Mucosa of stomach (tissue), 1 donor: Measurements from ENCODE around the gene HOXB6.
A peak's percentile ranks its signal among the peaks of the same experiment; 100 is the strongest.

Experiments used
- H3K27me3 ChIP-seq: one replicate; pipeline ENCODE4 v1.7.0; 2013; ENCODE audit warnings: mild to moderate bottlenecking, low read length; ENCODE audit not compliant: control insufficient read depth, insufficient read depth
- H3K36me3 ChIP-seq: one replicate; pipeline ENCODE4 v1.7.0; 2013; ENCODE audit warnings: low read length; ENCODE audit not compliant: control insufficient read depth, insufficient read depth
- H3K4me1 ChIP-seq: one replicate; pipeline ENCODE4 v1.7.0; 2013; ENCODE audit warnings: mild to moderate bottlenecking, low read length; ENCODE audit not compliant: control insufficient read depth, insufficient read depth
- H3K4me3 ChIP-seq: one replicate; pipeline ENCODE4 v1.7.0; 2013; ENCODE audit warnings: low read length
- H3K9ac ChIP-seq: one replicate; pipeline ENCODE4 v1.7.0; 2013; ENCODE audit warnings: mild to moderate bottlenecking, low read length, moderate library complexity
- H3K9me3 ChIP-seq: one replicate; pipeline ENCODE4 v1.7.0; 2013; ENCODE audit warnings: mild to moderate bottlenecking, low read length, moderate library complexity; ENCODE audit not compliant: control insufficient read depth
- donor health status: Pancreatic carcinoma.

HOXB6 gene

GRCh38 chr17:48592057-48592514 is 12.7 kb downstream of the HOXB6 start:
- Histone ChIP-seq H3K9me3 (no peaks in the 10 kb centered on the region), H3K27me3 (peaks cover 95% of the 10 kb centered on the region), H3K9ac (peak overlapping the region; percentile 5), H3K4me3 (no peak overlapping the region), H3K36me3 (no peaks in the 10 kb centered on the region), H3K4me1 (peaks cover 16% of the 10 kb centered on the region)

GRCh38 chr17:48591255-48592056 is 13.3 kb downstream of the HOXB6 start:
- H3K4me1 ChIP-seq, result peaks cover 13% of the 10 kb centered on the region
- peak overlapping the region; percentile 5 for H3K9ac ChIP-seq
- H3K27me3 ChIP-seq, result peaks cover 95% of the 10 kb centered on the region
- H3K36me3 ChIP-seq, result no peaks in the 10 kb centered on the region
- no peak overlapping the region for H3K4me3 ChIP-seq
- H3K9me3 ChIP-seq, result no peaks in the 10 kb centered on the region

- H3K27me3 ChIP-seq, result peaks cover 95% of the 10 kb centered on the region
Observed at GRCh38 chr17:48590607-48591161, 14.1 kb downstream of the HOXB6 start.

GRCh38 chr17:48589831-48590606 is 14.8 kb downstream of the HOXB6 start, which contains the start of gene HOXB3:
TSS of gene HOXB3 (minus strand) at chr17:48590241. CDS start at chr17:48552474, 37,767 bp downstream.
- Histone ChIP-seq H3K27me3 (peaks cover 95% of the 10 kb centered on the region), H3K4me1 (peaks cover 12% of the 10 kb centered on the region), H3K9ac (peak within 1 kb of the TSS; percentile 54), H3K36me3 (no peaks in the 10 kb centered on the region), H3K4me3 (no peak within 1 kb of the TSS), H3K9me3 (no peaks in the 10 kb centered on the region)

More at GRCh38 chr17:48590607-48591161, 14.1 kb downstream of the HOXB6 start:
- peaks cover 13% of the 10 kb centered on the region for H3K4me1 ChIP-seq
- H3K9ac ChIP-seq, result peak overlapping the region; percentile 54
- H3K36me3 ChIP-seq, result no peaks in the 10 kb centered on the region
- no peak overlapping the region for H3K4me3 ChIP-seq
- no peaks in the 10 kb centered on the region for H3K9me3 ChIP-seq

- Histone ChIP-seq H3K4me3 (no peak overlapping the region), H3K9me3 (no peaks in the 10 kb centered on the region), H3K4me1 (peaks cover 13% of the 10 kb centered on the region), H3K9ac (peak overlapping the region; percentile 54), H3K27me3 (peaks cover 94% of the 10 kb centered on the region), H3K36me3 (no peaks in the 10 kb centered on the region)
Observed at GRCh38 chr17:48589060-48589830, 15.5 kb downstream of the HOXB6 start.

- Histone ChIP-seq H3K9me3 (no peaks in the 10 kb centered on the region), H3K9ac (peak overlapping the region; percentile 54), H3K36me3 (no peaks in the 10 kb centered on the region), H3K4me3 (no peak overlapping the region), H3K4me1 (peaks cover 16% of the 10 kb centered on the region), H3K27me3 (peaks cover 98% of the 10 kb centered on the region)
Observed at GRCh38 chr17:48588528-48588927, 16.3 kb downstream of the HOXB6 start.

- peaks cover 98% of the 10 kb centered on the region for H3K27me3 ChIP-seq
- no peak overlapping the region for H3K4me3 ChIP-seq
- H3K4me1 ChIP-seq, result peaks cover 16% of the 10 kb centered on the region
- H3K9ac ChIP-seq, result peak overlapping the region; percentile 54
- no peaks in the 10 kb centered on the region for H3K36me3 ChIP-seq
- H3K9me3 ChIP-seq, result no peaks in the 10 kb centered on the region
Observed at GRCh38 chr17:48588074-48588415, 16.7 kb downstream of the HOXB6 start.

GRCh38 chr17:48587276-48588073 is 17.3 kb downstream of the HOXB6 start:
- Histone ChIP-seq H3K9ac (peak overlapping the region; percentile 19), H3K4me3 (no peak overlapping the region), H3K9me3 (no peaks in the 10 kb centered on the region), H3K4me1 (peaks cover 16% of the 10 kb centered on the region), H3K36me3 (no peaks in the 10 kb centered on the region), H3K27me3 (peaks cover 98% of the 10 kb centered on the region)

- Histone ChIP-seq H3K27me3 (peaks cover 99% of the 10 kb centered on the region), H3K36me3 (no peaks in the 10 kb centered on the region), H3K4me3 (peak overlapping the region; percentile 28), H3K9me3 (no peaks in the 10 kb centered on the region), H3K9ac (peak overlapping the region; percentile 69), H3K4me1 (peaks cover 16% of the 10 kb centered on the region)
Observed at GRCh38 chr17:48586355-48587258, 18.2 kb downstream of the HOXB6 start.

- Histone ChIP-seq H3K9me3 (no peaks in the 10 kb centered on the region), H3K4me1 (peaks cover 16% of the 10 kb centered on the region), H3K4me3 (no peak overlapping the region), H3K9ac (no peak overlapping the region), H3K36me3 (no peaks in the 10 kb centered on the region), H3K27me3 (peaks cover 97% of the 10 kb centered on the region)
Observed at GRCh38 chr17:48584223-48584741, 20.5 kb downstream of the HOXB6 start.
